B cell (primary cell): Measurements from ENCODE around the gene ASTN2.

Experiments used
- CTCF ChIP-seq: fragments of 200-600 bp; IDR thresholded peaks from one replicate; pipeline ENCODE4 v1.8.0; 2022; ENCODE audit warnings: antibody characterized with exemption, mild to moderate bottlenecking
- EZH2 ChIP-seq: IDR thresholded peaks from 2 replicates; pipeline ENCODE4 v1.6.1; 2012; ENCODE audit warnings: borderline replicate concordance, low read depth, mild to moderate bottlenecking, moderate library complexity, low read length; ENCODE audit not compliant: insufficient read depth, poor library complexity, severe bottlenecking

DNA sequence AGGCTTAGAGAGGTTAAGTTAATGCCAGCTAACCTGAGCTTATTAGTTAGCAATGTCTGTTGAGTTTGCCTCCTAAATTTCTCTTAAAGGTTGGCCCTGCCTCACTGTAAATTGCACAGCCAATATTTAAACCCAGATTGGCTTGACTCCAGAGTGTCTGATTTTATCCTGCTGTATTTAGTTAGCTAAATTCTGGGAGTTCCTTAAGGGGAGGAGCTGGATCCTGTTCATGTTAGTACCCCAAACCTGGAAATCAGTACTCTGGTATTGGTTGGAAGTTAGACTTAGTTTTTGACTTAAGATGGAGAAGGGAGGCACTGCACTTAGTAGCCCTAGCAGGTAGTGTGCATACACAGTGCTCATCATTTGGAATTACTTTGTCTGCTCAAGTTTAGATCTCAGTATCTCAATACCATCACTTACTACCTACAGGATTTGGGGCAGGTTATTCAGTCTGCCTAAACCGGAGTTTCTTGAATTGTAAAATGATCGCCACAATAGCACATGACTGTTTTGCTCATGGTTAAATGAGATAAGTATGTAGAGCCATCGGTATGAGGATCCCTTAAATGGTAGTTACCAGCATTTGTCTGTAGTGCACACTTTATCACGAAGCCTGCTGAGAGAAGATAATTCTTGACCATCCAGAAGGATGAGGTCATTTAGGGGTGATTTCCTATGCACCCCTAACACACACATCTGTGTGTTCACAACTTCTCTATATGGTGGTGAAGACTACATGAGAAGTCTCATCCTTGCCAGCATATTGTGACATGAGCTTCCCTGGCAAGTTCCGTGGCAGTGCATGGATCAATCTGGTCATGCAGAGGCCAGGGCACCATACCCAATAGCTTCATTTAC is 992.5 kb downstream of the ASTN2 start:
- no peak for TF ChIP-seq CTCF
- TF ChIP-seq EZH2 = no peak
